ENCODE results near the gene ZNF83.
A peak's percentile ranks its signal among the peaks of the same experiment; 100 is the strongest.

The ZNF83 gene

DNA sequence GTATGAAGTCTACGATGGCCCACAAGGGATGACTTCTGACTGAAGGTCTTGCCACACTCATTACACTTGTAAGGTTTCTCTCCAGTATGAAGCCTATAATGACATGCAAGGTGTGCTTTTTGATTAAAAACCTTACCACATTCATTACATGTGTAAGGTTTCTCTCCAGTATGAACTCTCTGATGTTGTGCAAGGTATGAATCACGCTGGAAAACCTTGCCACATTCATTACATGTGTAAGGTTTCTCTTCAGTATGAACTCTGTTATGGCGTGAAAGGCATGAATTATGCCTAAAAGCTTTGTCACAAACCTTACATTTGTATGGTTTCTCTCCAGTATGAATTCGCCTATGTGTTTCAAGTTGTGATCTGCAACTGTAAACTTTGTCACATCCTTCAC, 15.0 kb upstream of the ZNF83 start:
- no peak overlapping the region for H3K4me3 ChIP-seq (replicated peaks; ENCODE audit: low read depth, low read length)
- H3K36me3 ChIP-seq (ENCODE audit: control insufficient read depth, insufficient read depth, low read length): peaks cover 7% of the 10 kb centered on the region
- DNase-seq (ENCODE audit: extremely low read depth, insufficient read length): no peak
- H3K27me3 ChIP-seq (replicated peaks; ENCODE audit: control insufficient read depth, insufficient read depth, low read length): no peaks in the 10 kb centered on the region
- TF ChIP-seq, protein P1, sequence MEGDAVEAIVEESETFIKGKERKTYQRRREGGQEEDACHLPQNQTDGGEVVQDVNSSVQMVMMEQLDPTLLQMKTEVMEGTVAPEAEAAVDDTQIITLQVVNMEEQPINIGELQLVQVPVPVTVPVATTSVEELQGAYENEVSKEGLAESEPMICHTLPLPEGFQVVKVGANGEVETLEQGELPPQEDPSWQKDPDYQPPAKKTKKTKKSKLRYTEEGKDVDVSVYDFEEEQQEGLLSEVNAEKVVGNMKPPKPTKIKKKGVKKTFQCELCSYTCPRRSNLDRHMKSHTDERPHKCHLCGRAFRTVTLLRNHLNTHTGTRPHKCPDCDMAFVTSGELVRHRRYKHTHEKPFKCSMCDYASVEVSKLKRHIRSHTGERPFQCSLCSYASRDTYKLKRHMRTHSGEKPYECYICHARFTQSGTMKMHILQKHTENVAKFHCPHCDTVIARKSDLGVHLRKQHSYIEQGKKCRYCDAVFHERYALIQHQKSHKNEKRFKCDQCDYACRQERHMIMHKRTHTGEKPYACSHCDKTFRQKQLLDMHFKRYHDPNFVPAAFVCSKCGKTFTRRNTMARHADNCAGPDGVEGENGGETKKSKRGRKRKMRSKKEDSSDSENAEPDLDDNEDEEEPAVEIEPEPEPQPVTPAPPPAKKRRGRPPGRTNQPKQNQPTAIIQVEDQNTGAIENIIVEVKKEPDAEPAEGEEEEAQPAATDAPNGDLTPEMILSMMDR (IDR thresholded peaks at IDR 0.05; ENCODE audit: insufficient read depth, low read length, poor library complexity, severe bottlenecking): no peak

DNA sequence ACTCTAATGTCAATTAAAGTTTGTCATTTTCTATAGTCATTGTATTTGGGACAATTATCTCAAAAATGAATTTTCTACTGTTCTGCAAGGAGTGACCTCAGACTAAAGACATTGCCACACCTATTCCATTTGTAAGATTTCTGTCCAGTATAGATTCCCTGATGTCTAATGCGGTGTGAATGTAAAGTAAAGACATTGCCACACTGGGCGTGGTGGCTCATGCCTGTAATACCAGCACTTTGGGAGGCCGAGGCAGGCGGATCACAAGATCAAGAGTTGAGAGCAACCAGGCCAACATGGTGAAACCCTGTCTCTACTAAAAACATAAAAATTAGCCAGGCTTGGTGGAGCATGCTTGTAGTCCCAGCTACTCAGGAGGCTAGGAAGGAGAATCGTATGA, 13.8 kb upstream of the ZNF83 start:
- TF ChIP-seq, protein P1 (IDR thresholded peaks at IDR 0.05; ENCODE audit: insufficient read depth, low read length, poor library complexity, severe bottlenecking): no peak
- Histone ChIP-seq H3K36me3 (ENCODE audit: control insufficient read depth, insufficient read depth, low read length) (peaks cover 6% of the 10 kb centered on the region), H3K4me3 (replicated peaks; ENCODE audit: low read depth, low read length) (no peak overlapping the region), H3K27me3 (replicated peaks; ENCODE audit: control insufficient read depth, insufficient read depth, low read length) (no peaks in the 10 kb centered on the region)
- DNase-seq (ENCODE audit: extremely low read depth, insufficient read length): no peak

DNA sequence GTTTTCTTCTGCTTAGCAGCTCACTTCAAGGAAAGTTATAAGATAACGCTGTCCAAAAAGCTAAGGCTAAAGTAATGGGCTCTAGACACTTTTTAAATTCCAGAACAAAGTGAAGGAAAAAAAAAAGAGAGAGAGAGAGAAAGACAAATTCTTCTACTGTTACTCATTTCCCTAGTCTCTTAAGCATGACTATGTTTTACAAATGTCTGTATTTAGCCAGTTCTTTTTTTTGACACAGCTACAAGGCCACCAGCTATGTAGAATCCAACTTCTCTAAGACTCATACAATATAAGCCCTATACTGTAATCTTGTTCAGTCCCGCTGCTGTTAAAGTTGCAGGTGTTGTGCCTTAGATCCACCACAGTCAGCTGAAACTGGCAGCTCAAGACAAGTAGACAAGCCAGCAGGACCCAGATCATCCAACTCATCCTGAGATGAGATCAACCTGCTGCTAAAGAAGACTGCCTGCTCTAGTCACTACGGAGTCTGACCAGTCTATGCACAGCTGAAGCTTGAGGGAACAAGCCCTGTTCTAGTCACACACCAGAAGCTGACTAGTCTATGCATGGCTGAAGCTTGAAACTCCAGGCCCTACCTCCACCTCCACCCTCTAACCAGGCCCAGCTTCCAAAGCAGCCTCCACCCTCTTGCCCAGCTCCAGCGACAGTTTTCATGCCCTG, 10.3 kb upstream of the ZNF83 start:
- Histone ChIP-seq H3K4me3 (replicated peaks; ENCODE audit: low read depth, low read length) (no peak overlapping the region), H3K36me3 (ENCODE audit: control insufficient read depth, insufficient read depth, low read length) (no peaks in the 10 kb centered on the region), H3K27me3 (replicated peaks; ENCODE audit: control insufficient read depth, insufficient read depth, low read length) (no peaks in the 10 kb centered on the region)
- TF ChIP-seq, protein P1 (IDR thresholded peaks at IDR 0.05; ENCODE audit: insufficient read depth, low read length, poor library complexity, severe bottlenecking): no peak
- DNase-seq (ENCODE audit: extremely low read depth, insufficient read length): no peak

DNA sequence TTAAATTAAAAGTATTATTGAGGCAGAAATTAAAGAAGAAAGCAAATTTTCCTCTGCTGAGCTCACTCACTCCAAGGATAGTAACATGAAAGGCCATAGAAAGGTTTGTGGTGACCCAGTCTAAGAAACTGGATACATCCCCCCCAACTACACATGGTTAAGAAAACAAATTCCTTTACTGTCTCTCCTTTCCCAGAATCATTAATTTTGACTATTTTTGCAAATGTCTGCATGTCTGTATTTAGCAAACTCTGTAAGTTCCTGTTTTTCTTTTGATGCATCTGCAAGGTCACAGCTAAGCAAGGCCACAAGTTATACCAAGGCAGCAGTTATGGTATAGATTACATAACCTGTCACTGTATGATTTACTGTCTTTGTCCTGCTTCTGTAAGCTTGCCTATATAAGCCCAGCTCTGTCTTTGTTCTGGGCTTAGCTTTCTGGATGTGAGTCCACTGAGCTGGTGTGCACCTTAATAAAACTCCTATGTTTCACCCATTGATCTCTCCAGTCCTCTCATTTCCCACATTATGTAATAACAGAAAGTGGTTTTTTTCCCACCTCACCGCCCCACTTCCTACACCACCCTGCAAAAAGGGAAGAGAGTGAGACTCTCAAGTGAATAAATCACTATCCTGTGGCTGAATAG, 8.5 kb upstream of the ZNF83 start:
- Histone ChIP-seq H3K36me3 (ENCODE audit: control insufficient read depth, insufficient read depth, low read length) (no peaks in the 10 kb centered on the region), H3K4me3 (replicated peaks; ENCODE audit: low read depth, low read length) (no peak overlapping the region), H3K27me3 (replicated peaks; ENCODE audit: control insufficient read depth, insufficient read depth, low read length) (no peaks in the 10 kb centered on the region)
- TF ChIP-seq, protein P1 (IDR thresholded peaks at IDR 0.05; ENCODE audit: insufficient read depth, low read length, poor library complexity, severe bottlenecking): no peak
- no peak for DNase-seq (ENCODE audit: extremely low read depth, insufficient read length)

DNA sequence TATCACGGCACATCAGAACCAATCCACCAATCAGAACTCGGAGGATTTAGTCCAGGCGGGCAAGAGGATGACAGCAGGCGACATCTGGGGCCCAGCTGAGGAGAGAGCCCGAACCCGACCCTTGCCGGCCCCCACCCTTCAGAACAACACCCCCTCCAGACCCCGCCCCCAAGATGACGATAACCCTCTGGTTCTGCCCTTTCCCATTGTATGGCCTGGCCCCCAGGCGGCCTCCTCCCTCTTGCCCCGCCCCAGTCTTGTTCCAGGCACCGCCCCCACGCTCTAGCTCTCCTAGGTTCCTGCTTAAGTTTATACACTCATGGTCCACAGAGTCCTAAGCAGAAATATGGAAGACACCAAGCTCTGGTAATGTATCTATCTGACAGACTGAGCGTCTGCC, 2.8 kb upstream of the ZNF83 start:
- Histone ChIP-seq H3K4me3 (replicated peaks; ENCODE audit: low read depth, low read length) (no peak overlapping the region), H3K36me3 (ENCODE audit: control insufficient read depth, insufficient read depth, low read length) (no peaks in the 10 kb centered on the region), H3K27me3 (replicated peaks; ENCODE audit: control insufficient read depth, insufficient read depth, low read length) (no peaks in the 10 kb centered on the region)
- TF ChIP-seq, protein P1 (IDR thresholded peaks at IDR 0.05; ENCODE audit: insufficient read depth, low read length, poor library complexity, severe bottlenecking): no peak
- DNase-seq (ENCODE audit: extremely low read depth, insufficient read length): peak; percentile 12

Data from GM06990 (cell line).